Fibroblast of mammary gland (primary cell): ENCODE measurements around the gene SCARB2.

Experiments used
- DNase-seq: peaks from one replicate; pipeline ENCODE4 v3.0.0-alpha.2; 2010; ENCODE audit warnings: low read depth
- H3K4me3 ChIP-seq: 2 replicates; pipeline ENCODE4 v1.5.1; 2011; ENCODE audit warnings: low read depth, mild to moderate bottlenecking, low read length, moderate library complexity; ENCODE audit not compliant: control insufficient read depth
- CTCF ChIP-seq: conservative IDR thresholded peaks from 2 replicates; pipeline ENCODE4 v1.5.1; 2011; ENCODE audit warnings: low read depth, low read length, inconsistent platforms; ENCODE audit not compliant: control insufficient read depth, insufficient read depth

The SCARB2 gene

DNA sequence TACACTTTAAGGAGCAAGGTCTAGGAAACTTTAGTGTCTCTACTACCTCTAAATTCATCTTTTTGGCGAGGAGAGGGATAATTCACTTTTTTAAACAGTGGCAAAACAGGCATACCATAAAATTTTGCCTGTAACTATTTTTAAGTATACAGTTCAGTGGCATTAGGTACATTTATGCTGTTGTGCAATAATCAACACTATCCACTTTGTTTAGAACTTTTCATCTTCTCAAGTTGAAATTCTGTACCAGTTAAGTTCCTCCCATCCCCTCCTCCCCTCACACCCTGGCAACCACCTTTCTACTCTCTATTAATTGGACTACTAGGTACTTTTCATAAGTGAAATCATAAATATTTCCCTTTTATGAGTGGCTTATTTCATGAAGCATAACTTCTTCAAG is 96.8 kb downstream of the SCARB2 start:
- H3K4me3 ChIP-seq: no peak overlapping the region
- no peak for TF ChIP-seq CTCF
- DNase-seq: no peak
